ENCODE results near the gene ABHD5.

The ABHD5 gene

GRCh38 chr3:43726521-43726920, 35.8 kb downstream of the ABHD5 start:
- WGBS, result 93% methylated on average over 4 of the region's 4 CpGs
- Histone ChIP-seq H3K27ac (ENCODE audit: low read depth, low read length) (no peak overlapping the region), H3K9ac (ENCODE audit: low read depth, low read length) (no peak overlapping the region), H3K4me3 (ENCODE audit: low read length) (no peak overlapping the region), H3K4me1 (ENCODE audit: insufficient read depth, low read length) (no peaks in the 10 kb centered on the region; the same call in 1 of the 2 replicates), H3K9me3 (ENCODE audit: insufficient read depth, low read depth, low read length) (no peaks in the 10 kb centered on the region), H3K36me3 (ENCODE audit: insufficient read depth, low read length) (no peaks in the 10 kb centered on the region), H3K27me3 (ENCODE audit: insufficient read depth, low read length) (no peaks in the 10 kb centered on the region)

GRCh38 chr3:43727930-43728329, 37.2 kb downstream of the ABHD5 start:
- Histone ChIP-seq H3K9me3 (ENCODE audit: insufficient read depth, low read depth, low read length) (no peaks in the 10 kb centered on the region), H3K36me3 (ENCODE audit: insufficient read depth, low read length) (no peaks in the 10 kb centered on the region), H3K9ac (ENCODE audit: low read depth, low read length) (no peak overlapping the region), H3K4me3 (ENCODE audit: low read length) (no peak overlapping the region), H3K27ac (ENCODE audit: low read depth, low read length) (no peak overlapping the region), H3K27me3 (ENCODE audit: insufficient read depth, low read length) (no peaks in the 10 kb centered on the region), H3K4me1 (ENCODE audit: insufficient read depth, low read length) (no peaks in the 10 kb centered on the region; the same call in 1 of the 2 replicates)
- WGBS, result 93% methylated on average over 3 of the region's 3 CpGs

- Histone ChIP-seq H3K27ac (ENCODE audit: low read depth, low read length) (no peak overlapping the region), H3K9me3 (ENCODE audit: insufficient read depth, low read depth, low read length) (no peaks in the 10 kb centered on the region), H3K27me3 (ENCODE audit: insufficient read depth, low read length) (no peaks in the 10 kb centered on the region), H3K9ac (ENCODE audit: low read depth, low read length) (no peak overlapping the region), H3K36me3 (ENCODE audit: insufficient read depth, low read length) (no peaks in the 10 kb centered on the region), H3K4me1 (ENCODE audit: insufficient read depth, low read length) (peaks cover under 1% of the 10 kb centered on the region; the same call in 1 of the 2 replicates), H3K4me3 (ENCODE audit: low read length) (no peak overlapping the region)
- WGBS, result 87% methylated on average over 5 of the region's 5 CpGs
These were observed 37.7 kb downstream of the ABHD5 start for GRCh38 chr3:43728476-43728875.

DNA sequence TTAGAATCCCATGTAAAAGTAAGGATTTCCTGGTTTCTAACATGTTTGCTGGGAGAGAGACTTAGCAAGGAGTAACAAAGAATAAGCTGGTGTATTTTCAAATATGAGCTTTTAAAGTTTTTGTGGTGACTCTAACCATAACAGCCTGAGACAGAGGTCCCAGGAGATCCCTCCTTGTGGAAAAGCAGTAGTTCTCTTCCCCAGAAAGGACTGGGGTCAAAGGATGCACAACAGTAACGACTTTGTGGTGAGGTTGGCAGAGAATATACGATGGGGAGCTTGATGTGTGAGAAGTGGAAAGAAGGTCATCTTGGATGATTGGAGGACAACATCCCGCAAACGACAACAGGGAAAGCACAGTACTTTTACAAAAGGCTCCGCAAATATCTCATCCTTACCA, 38.2 kb downstream of the ABHD5 start:
- WGBS, result 96% methylated on average over 4 of the region's 5 CpGs

DNA sequence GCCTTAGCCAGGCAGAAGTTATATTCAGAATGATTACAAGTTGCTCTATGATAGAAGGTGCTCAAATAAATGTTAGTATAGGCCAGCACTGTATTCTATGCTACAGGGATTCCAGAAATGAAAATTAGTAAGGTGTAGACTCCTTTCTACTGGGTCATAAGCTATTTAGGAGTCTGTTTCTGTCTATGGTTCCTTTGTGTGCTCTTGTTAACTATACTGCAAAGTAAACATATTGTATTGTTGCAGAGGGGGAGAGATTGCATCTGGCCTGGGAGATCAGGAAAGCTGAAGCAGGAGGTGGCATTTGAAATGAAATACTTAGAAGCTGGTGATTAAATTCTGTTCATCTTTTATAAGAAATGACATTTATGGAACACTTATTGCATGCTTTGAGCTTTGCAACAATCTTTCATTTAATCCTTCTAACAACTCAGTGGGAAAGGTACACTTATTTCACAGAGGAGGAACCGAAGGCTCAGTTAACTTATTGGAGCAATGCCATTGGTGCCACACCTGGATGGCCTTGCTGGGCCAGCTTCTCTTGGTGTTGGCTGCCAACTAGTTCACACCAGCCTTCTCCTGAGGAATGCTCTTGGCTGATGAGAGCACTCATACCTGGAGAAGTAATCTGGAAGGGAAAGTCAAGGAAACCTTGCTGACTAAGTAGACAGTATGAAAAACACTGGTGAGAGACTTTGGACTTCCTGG, 39.1 kb downstream of the ABHD5 start:
- Histone ChIP-seq H3K4me3 (ENCODE audit: low read length) (no peak overlapping the region), H3K4me1 (ENCODE audit: insufficient read depth, low read length) (peaks cover 10% of the 10 kb centered on the region; the same call in 1 of the 2 replicates), H3K9ac (ENCODE audit: low read depth, low read length) (no peak overlapping the region), H3K36me3 (ENCODE audit: insufficient read depth, low read length) (no peaks in the 10 kb centered on the region), H3K9me3 (ENCODE audit: insufficient read depth, low read depth, low read length) (no peaks in the 10 kb centered on the region), H3K27ac (ENCODE audit: low read depth, low read length) (no peak overlapping the region), H3K27me3 (ENCODE audit: insufficient read depth, low read length) (no peaks in the 10 kb centered on the region)
- 92% methylated on average over 1 of the region's 1 CpG for WGBS

More for the DNA sequence above, 38.2 kb downstream of the ABHD5 start:
- no peak overlapping the region for H3K4me3 ChIP-seq (ENCODE audit: low read length)
- no peaks in the 10 kb centered on the region for H3K9me3 ChIP-seq (ENCODE audit: insufficient read depth, low read depth, low read length)
- no peaks in the 10 kb centered on the region for H3K27me3 ChIP-seq (ENCODE audit: insufficient read depth, low read length)
- no peak overlapping the region for H3K9ac ChIP-seq (ENCODE audit: low read depth, low read length)
- peaks cover 6% of the 10 kb centered on the region; the same call in 1 of the 2 replicates for H3K4me1 ChIP-seq (ENCODE audit: insufficient read depth, low read length)
- no peak overlapping the region for H3K27ac ChIP-seq (ENCODE audit: low read depth, low read length)
- H3K36me3 ChIP-seq (ENCODE audit: insufficient read depth, low read length), result no peaks in the 10 kb centered on the region

DNA sequence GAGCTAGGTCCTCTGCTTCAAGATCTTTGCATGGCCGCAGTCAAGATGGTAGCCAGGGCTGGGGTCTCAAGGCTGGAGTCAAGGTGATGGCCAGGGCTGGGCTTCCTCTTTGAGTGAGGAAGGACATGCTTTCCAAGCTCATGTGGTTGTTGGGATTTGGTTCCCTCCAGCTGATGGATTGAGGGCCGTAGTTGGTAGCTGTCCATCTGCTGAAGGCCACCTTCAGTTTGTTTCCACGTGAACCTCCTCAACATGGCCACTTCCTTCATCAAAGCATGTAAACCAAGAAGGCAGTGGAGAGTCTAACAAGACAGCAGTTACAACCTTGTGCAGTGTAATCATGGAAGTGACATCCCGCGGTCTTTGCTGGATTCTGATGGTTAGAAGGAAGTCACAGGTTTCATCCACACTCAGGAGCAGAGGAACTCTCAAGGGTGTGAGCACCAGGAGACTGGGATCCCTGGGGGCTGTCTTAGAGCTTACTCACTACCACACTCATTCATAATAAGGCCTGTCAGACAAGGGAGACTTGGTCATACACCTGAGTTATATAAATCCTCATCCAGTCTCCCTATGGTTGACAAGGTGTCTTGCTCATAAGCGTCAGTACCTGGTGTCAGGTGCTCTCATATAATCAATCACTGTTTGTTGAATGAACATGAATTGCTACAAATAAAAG, 42.1 kb downstream of the ABHD5 start:
- H3K36me3 ChIP-seq (ENCODE audit: insufficient read depth, low read length), result no peaks in the 10 kb centered on the region
- no peak overlapping the region for H3K9ac ChIP-seq (ENCODE audit: low read depth, low read length)
- H3K27me3 ChIP-seq (ENCODE audit: insufficient read depth, low read length), result no peaks in the 10 kb centered on the region
- H3K9me3 ChIP-seq (ENCODE audit: insufficient read depth, low read depth, low read length), result no peaks in the 10 kb centered on the region
- no peak overlapping the region for H3K4me3 ChIP-seq (ENCODE audit: low read length)
- H3K4me1 ChIP-seq (ENCODE audit: insufficient read depth, low read length), result peaks cover 10% of the 10 kb centered on the region; the same call in 1 of the 2 replicates
- WGBS, result 84% methylated on average over 6 of the region's 6 CpGs
- H3K27ac ChIP-seq (ENCODE audit: low read depth, low read length), result no peak overlapping the region

DNA sequence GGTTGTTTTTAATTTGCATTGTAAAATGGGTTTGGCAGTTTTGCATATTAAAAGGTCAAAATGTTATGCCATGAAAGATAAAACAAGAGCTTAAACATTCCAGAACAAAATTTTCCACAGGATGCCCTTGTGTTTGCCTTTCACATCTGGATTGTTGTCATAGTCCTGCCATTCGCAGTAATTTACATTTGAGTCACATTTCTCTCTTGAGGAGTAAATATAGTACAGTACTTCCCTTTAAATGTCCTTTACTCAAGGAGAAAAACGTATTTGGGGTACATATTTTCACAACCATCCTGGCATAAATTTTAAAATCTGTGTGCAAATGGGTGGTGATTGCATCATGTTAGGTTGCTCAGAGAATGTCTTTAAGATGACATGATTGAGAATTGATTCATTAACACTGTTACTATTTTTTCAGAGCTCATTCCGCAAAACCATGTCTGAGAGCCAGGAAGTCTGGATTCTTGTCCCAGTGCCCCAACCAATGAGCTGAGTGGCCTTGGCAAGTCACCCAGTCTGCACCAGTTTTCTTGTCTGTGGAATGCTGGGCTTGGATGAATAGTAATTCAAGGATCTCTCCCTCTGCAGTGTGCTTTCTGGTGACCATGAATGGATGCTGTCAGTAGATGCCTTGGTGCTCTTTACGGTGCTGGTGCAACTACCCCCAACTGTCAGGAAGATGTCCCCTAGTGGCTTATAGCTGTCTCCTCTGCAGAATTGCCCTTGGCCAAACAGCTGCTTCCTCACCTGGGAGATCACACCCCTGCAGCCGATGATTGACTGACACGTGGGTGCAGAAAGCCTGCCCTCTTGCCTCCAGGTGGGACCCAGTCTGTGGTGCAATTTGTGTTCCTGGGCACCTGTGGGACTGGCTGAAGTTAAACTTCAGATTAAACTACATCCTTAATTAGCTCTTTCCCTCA, 43.0 kb downstream of the ABHD5 start:
- Histone ChIP-seq H3K36me3 (ENCODE audit: insufficient read depth, low read length) (no peaks in the 10 kb centered on the region), H3K4me1 (ENCODE audit: insufficient read depth, low read length) (peaks cover 10% of the 10 kb centered on the region; the same call in 1 of the 2 replicates), H3K27ac (ENCODE audit: low read depth, low read length) (no peak overlapping the region), H3K9ac (ENCODE audit: low read depth, low read length) (no peak overlapping the region), H3K9me3 (ENCODE audit: insufficient read depth, low read depth, low read length) (no peaks in the 10 kb centered on the region), H3K27me3 (ENCODE audit: insufficient read depth, low read length) (no peaks in the 10 kb centered on the region), H3K4me3 (ENCODE audit: low read length) (no peak overlapping the region)
- WGBS, result 81% methylated on average over 5 of the region's 6 CpGs

DNA sequence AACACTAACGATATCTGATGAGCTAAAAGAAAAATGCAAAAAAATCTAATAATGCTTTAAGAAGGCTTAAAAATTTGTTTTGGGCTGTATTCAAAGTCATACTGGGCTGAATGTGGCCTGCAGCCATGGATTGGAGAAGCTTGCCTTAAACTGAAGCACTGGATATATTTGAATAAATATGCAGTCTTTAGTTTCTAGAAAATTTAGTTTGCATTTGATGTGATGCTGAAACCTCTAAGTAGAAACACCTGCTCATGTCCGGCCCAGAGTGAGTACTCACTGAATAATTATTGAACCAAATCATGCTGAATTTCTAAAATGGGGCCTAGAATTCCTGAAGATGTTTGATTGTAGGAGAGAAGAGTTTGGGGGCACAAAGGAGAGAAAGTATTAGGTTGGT, 43.9 kb downstream of the ABHD5 start:
- no peak overlapping the region for H3K4me3 ChIP-seq (ENCODE audit: low read length)
- peaks cover 10% of the 10 kb centered on the region; the same call in 1 of the 2 replicates for H3K4me1 ChIP-seq (ENCODE audit: insufficient read depth, low read length)
- no peak overlapping the region for H3K27ac ChIP-seq (ENCODE audit: low read depth, low read length)
- 98% methylated on average over 2 of the region's 2 CpGs for WGBS
- H3K9ac ChIP-seq (ENCODE audit: low read depth, low read length), result no peak overlapping the region
- H3K36me3 ChIP-seq (ENCODE audit: insufficient read depth, low read length), result no peaks in the 10 kb centered on the region
- H3K27me3 ChIP-seq (ENCODE audit: insufficient read depth, low read length), result no peaks in the 10 kb centered on the region
- H3K9me3 ChIP-seq (ENCODE audit: insufficient read depth, low read depth, low read length), result no peaks in the 10 kb centered on the region

DNA sequence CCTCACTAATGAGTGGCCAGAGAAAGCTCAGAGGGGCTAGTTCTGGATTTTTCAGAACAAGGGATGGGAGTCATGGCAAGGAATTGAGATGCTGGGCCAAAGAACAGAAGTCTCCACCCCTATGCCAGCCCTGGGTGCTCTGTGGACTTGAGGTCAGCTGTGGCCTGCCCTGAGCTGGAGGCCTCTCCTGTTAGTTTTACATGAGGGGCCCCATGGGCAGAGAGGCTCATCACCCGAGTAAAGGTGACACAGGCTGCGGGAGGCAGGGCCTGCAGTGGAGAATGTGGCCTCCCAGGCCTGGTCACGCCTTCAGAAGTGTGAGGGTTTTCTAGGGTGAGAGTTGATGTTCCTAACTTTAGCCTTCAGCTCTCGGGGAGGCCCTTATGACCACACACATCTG, 44.9 kb downstream of the ABHD5 start:
- H3K4me3 ChIP-seq (ENCODE audit: low read length), result no peak overlapping the region

DNA sequence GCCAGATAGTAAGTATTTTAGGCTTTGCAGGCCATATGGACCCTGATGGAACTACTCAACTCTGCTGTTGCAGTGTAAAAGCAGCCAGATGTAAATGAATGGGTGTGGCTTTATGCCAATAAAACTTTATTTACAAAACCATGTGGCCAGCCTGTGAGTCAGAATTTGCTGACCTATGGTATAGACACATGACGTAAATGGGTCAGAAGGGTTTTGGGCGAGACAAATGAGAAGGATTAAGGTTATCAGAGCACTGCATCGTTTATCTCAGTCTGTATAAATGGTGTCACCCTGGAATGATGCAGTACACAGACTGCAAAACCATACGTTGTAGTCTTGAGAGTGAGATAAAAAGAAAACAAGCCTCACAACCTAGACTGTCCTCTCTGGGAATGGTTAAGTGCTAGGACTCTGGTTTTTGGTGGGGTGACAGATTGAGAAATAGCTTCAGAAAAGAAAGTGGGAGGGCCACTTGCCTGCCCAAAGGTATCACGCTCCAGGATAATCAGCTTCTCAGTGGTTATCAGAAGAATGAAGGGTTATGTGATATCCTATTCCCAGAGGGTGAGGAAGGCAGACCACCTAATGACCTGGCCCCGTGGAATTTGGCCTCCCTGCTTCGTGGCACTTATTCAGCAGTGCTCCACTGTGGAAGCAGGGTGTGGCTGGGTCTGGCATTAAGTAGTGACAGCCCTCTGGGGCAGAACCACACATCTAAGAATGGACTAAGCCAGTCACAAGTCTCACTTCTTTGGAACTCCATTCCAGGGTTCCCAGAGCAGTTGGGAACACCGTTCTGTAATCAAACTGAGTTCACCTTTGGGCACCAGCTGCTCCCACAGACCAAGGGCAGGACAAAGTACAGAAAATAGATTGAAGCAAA, 46.1 kb downstream of the ABHD5 start:
- no peak overlapping the region for H3K4me3 ChIP-seq (ENCODE audit: low read length)
- H3K27ac ChIP-seq (ENCODE audit: low read depth, low read length), result no peak overlapping the region
- H3K9ac ChIP-seq (ENCODE audit: low read depth, low read length), result no peak overlapping the region
- H3K36me3 ChIP-seq (ENCODE audit: insufficient read depth, low read length), result no peaks in the 10 kb centered on the region
- peaks cover 10% of the 10 kb centered on the region; the same call in 1 of the 2 replicates for H3K4me1 ChIP-seq (ENCODE audit: insufficient read depth, low read length)
- no peaks in the 10 kb centered on the region for H3K27me3 ChIP-seq (ENCODE audit: insufficient read depth, low read length)
- WGBS, result 88% methylated on average over 8 of the region's 8 CpGs
- no peaks in the 10 kb centered on the region for H3K9me3 ChIP-seq (ENCODE audit: insufficient read depth, low read depth, low read length)

More for the DNA sequence above, 44.9 kb downstream of the ABHD5 start:
- no peaks in the 10 kb centered on the region for H3K36me3 ChIP-seq (ENCODE audit: insufficient read depth, low read length)
- H3K9ac ChIP-seq (ENCODE audit: low read depth, low read length), result no peak overlapping the region
- no peaks in the 10 kb centered on the region for H3K27me3 ChIP-seq (ENCODE audit: insufficient read depth, low read length)
- peaks cover 10% of the 10 kb centered on the region; the same call in 1 of the 2 replicates for H3K4me1 ChIP-seq (ENCODE audit: insufficient read depth, low read length)
- no peak overlapping the region for H3K27ac ChIP-seq (ENCODE audit: low read depth, low read length)
- H3K9me3 ChIP-seq (ENCODE audit: insufficient read depth, low read depth, low read length), result no peaks in the 10 kb centered on the region
- 93% methylated on average over 3 of the region's 4 CpGs for WGBS
